Heart right ventricle (tissue), 16 donors: ENCODE results near the gene SDHC. TPM values are rescaled to one million over a fixed set of nuclear protein-coding genes. Genes with fewer than 3 reads are reported as not detected.

Experiments
- ATAC-seq, 8 donors: fragments of 200-7000 bp; cut with Tn5 transposase; one replicate each; pipeline ENCODE4 v1.9.1; 2020; ENCODE audit warnings: mild to moderate bottlenecking in 8 of 8, moderate library complexity in 8 of 8, moderate number of reproducible peaks in 1 of 8
- DNase-seq, 2 donors: peaks; one replicate each; pipeline ENCODE4 v3.0.0-alpha.2; 2020
- H3K27ac ChIP-seq, 10 donors: fragments of 200-600 bp; sonication (generic) in 2 of 10; one replicate each; pipeline versions ENCODE4 v1.5.0 to v1.8.0; 2020 to 2022; ENCODE audit warnings: mild to moderate bottlenecking in 3 of 10
- H3K27me3 ChIP-seq, 7 donors: fragments of 200-600 bp; one replicate each; pipeline ENCODE4 v1.8.0; 2021 to 2022; ENCODE audit warnings: mild to moderate bottlenecking in 2 of 7
- H3K36me3 ChIP-seq, 9 donors: fragments of 200-600 bp; sonication (generic) in 1 of 9; one replicate each; pipeline versions ENCODE4 v1.5.0 to v1.8.0; 2020 to 2022; ENCODE audit warnings: mild to moderate bottlenecking in 2 of 9
- H3K4me1 ChIP-seq, 9 donors: fragments of 200-600 bp; sonication (generic) in 1 of 9; one replicate each; pipeline versions ENCODE4 v1.5.0 to v1.8.0; 2020 to 2022; ENCODE audit warnings: mild to moderate bottlenecking in 4 of 9
- H3K4me3 ChIP-seq, 10 donors: fragments of 200-600 bp; sonication (generic) in 2 of 10; one replicate each; pipeline versions ENCODE4 v1.5.0 to v1.8.0; 2020 to 2022; ENCODE audit warnings: mild to moderate bottlenecking in 7 of 10, moderate library complexity in 2 of 10
- H3K9me3 ChIP-seq, 11 donors: fragments of 200-600 bp in 10 of 11; sonication (generic) in 2 of 11; one replicate each; pipeline versions ENCODE4 v1.5.0 to v1.8.0; 2013 to 2022; ENCODE audit warnings: mild to moderate bottlenecking in 2 of 11, control low read depth in 1 of 11, moderate library complexity in 1 of 11
- WGBS, 2 donors: extraction: QIAGEN DNeasy Blood & Tissue Kit; methylation state at CpG; one replicate each; pipeline ENCODE4 v1.1.7; 2013; ENCODE audit warnings: inconsistent platforms in 1 of 2; 5-methylcytosine and 5-hydroxymethylcytosine counted together
- intact Hi-C, 10 donors: fragments of 100-400 bp; cut with DNase I; formaldehyde crosslinking; loops; one replicate each; pipeline versions ENCODE4 v1.11.1 to v1.14.2; 2022
- polyA plus RNA-seq, 2 donors: library from polyadenylated mRNA; stranded (reverse); fragments of 200-250 nt; gene quantifications; one replicate each; pipeline ENCODE4 v1.2.3, GENCODE V29; 2013
- total RNA-seq, 10 donors: library from RNA; stranded (reverse); fragmentation: NEBNext Ultra II Directional in 3 of 10; extraction: Animal tissue kit (Norgen Biotek cat#: 25700) in 3 of 10; gene quantifications; one replicate each; pipeline versions ENCODE4 v1.2.1 to v1.2.4, GENCODE V29; 2021 to 2023
- TF ChIP-seq, protein P1 (sequence below), 9 donors: fragments of 200-600 bp; sonication (generic) in 2 of 9; IDR thresholded peaks; one replicate each; pipeline versions ENCODE4 v1.5.0 to v1.8.0; 2021 to 2022; ENCODE audit warnings: antibody characterized with exemption in 9 of 9, mild to moderate bottlenecking in 5 of 9, moderate library complexity in 1 of 9
- donor health status: Arrhythmogenic right ventricular cardiomyopathy.
- donor health status: ischemic (EF 13 %, LVEDD 7.1; RV severe dilation, severe dysfunction).
- donor health status: healthy with polysubstance abuse.
- donor health status: DM: no; HTN: yes; CAD: no.
- donor health status: DM: no; HTN: no; CAD: no.
- donor health status: ischemic (EF 25% LVEDD 6.9; RV normal size, moderate dysfunction).
- donor health status: ischemic (EF 25% LVEDD 5.7; RV mildly dilated, moderate dysfunction).
- donor health status: healthy.
- donor health status: DM: yes; HTN: yes; CAD: no.
- donor health status: Ischemic cardiomyopathy.
- donor health status: ischemic (EF 35%, LVEDD 5.7; RV mildly dilated, moderate dysfunction).
- donor health status: nonischemic (EF 11% LVEDD 7.7; RV severe dilation, severe dysfunction).
- donor health status: DM: yes; HTN: yes; CAD: no.
- donor health status: PGD.
- donor health status: ischemic (EF 29% LVEDD 5.4; RV normal size, mild dysfunction).
- donor health status: nonischemic (EF 23%, LVEDD 6.1; RV moderate dilation, normal function).

SDHC gene
- total and polyA plus RNA-seq, 12 donors, result 18.1 to 459 (median 397) TPM

DNA sequence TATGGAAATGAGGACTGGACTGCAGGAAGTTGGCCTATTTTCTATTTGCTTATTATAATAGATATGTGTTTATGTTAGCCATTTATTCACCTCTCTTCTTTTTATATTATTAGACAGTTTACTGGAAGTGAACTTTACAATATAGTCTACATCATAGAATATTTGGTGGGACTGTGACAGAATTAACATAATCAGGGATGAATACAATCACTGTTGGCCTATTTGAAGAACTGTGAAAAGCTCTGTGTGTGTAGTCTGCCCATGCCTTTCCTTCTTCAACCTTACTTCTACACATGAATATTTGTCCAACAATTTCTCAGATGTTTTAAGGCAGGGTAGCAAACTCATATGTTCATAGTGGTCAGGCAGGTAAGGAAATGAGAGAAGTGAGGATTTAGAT lies 16.8 kb upstream of the SDHC start:
- H3K9me3 ChIP-seq, result no peaks in the 10 kb centered on the region
- H3K4me3 ChIP-seq, result no peak overlapping the region
- intact Hi-C loops, result no loop called here
- TF ChIP-seq, protein P1, sequence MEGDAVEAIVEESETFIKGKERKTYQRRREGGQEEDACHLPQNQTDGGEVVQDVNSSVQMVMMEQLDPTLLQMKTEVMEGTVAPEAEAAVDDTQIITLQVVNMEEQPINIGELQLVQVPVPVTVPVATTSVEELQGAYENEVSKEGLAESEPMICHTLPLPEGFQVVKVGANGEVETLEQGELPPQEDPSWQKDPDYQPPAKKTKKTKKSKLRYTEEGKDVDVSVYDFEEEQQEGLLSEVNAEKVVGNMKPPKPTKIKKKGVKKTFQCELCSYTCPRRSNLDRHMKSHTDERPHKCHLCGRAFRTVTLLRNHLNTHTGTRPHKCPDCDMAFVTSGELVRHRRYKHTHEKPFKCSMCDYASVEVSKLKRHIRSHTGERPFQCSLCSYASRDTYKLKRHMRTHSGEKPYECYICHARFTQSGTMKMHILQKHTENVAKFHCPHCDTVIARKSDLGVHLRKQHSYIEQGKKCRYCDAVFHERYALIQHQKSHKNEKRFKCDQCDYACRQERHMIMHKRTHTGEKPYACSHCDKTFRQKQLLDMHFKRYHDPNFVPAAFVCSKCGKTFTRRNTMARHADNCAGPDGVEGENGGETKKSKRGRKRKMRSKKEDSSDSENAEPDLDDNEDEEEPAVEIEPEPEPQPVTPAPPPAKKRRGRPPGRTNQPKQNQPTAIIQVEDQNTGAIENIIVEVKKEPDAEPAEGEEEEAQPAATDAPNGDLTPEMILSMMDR (IDR thresholded peaks at IDR 0.05), result no peak
- H3K27ac ChIP-seq, result no peak overlapping the region
- DNase-seq, result no peak
- H3K27me3 ChIP-seq, result no peaks in the 10 kb centered on the region
- H3K36me3 ChIP-seq, result no peaks in the 10 kb centered on the region
- H3K4me1 ChIP-seq, result peaks cover 0 to 18% (median 0%) of the 10 kb centered on the region in 9 donors
- ATAC-seq, result no peak

DNA sequence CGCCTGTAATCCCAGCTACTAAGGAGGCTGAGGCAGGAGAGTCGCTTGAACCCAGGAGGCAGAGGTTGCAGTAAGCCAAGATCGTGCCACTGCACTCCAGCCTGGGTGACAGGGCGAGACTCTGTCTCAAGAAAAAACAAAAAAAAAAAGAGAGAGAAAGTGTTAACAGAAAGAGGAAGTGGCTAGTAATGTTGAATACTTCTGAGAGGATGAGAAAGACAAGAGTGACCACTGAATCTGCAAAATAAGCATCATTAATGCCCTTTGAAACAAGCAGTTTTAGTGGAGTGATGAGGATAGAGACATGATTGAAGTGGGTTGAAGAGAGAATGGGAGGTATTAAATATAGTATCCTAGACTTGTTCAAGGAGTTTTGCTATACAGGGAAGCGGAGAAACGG lies 16.1 kb upstream of the SDHC start:
- TF ChIP-seq, protein P1 (IDR thresholded peaks at IDR 0.05), result no peak
- Histone ChIP-seq H3K36me3 (peaks cover 0 to 3% (median 0%) of the 10 kb centered on the region in 9 donors), H3K27me3 (no peaks in the 10 kb centered on the region), H3K27ac (no peak overlapping the region), H3K9me3 (no peaks in the 10 kb centered on the region), H3K4me3 (no peak overlapping the region), H3K4me1 (peaks cover 0 to 23% (median 0%) of the 10 kb centered on the region in 9 donors)
- 91 to 92% methylated on average over 6 of the region's 6 CpGs for WGBS, 2 donors
- intact Hi-C loops, result no loop called here
- DNase-seq (no peak), ATAC-seq (no peak)

DNA sequence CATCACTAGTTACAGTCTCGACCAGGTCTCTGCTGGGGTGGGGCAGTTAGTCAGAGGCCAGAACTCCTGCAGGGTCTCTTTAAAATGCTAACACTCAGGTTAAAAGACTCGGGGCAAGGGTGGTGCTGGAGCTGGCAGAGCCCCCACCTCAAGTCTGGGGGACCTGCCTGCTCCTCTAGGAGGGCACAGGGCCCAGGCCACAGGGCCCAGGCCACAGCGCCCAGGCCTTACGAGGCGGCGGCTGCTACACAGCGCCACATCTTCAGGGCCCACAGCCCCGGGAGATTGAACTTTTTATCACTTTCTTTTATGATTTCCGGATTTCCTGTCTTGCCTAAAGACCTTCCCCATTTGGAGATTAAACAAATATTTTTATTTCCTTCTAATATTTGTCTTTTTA lies 14.8 kb upstream of the SDHC start:
- H3K4me3 ChIP-seq, result no peak overlapping the region
- no peak for ATAC-seq
- peaks cover 0 to 35% (median 0%) of the 10 kb centered on the region in 9 donors for H3K4me1 ChIP-seq
- intact Hi-C loops, result no loop called here
- no peaks in the 10 kb centered on the region for H3K9me3 ChIP-seq
- H3K27ac ChIP-seq, result no peak overlapping the region
- DNase-seq, result no peak
- no peaks in the 10 kb centered on the region for H3K27me3 ChIP-seq
- 76 to 81% methylated on average over 9 of the region's 9 CpGs for WGBS, 2 donors
- TF ChIP-seq, protein P1 (IDR thresholded peaks at IDR 0.05), result no peak
- H3K36me3 ChIP-seq, result peaks cover 0 to 14% (median 0%) of the 10 kb centered on the region in 9 donors

DNA sequence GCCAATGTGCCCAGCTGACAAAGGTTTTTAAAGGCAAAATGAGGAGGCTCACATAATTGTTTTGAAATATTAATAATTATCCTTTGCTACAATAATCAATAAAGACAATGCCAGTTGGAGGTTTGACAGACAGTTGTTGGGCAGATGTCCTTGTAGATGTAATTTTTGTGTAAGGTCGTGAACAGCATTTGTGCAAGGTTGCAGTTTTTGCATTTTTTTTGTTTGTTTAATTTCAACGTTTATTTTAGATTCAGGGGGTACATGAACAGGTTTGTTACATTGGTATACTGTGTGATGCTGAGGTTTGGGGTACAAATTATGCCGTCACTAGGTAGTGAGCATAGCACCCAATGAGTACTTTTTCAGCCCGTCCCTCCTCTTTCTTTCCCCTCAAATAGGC lies 13.7 kb upstream of the SDHC start:
- TF ChIP-seq, protein P1 (IDR thresholded peaks at IDR 0.05), result no peak
- intact Hi-C loops, result no loop called here
- Histone ChIP-seq H3K9me3 (no peaks in the 10 kb centered on the region), H3K27ac (no peak overlapping the region), H3K27me3 (no peaks in the 10 kb centered on the region), H3K4me3 (no peak overlapping the region), H3K4me1 (peaks cover 0 to 45% (median 9%) of the 10 kb centered on the region in 9 donors), H3K36me3 (peaks cover 0 to 14% (median 0%) of the 10 kb centered on the region in 9 donors)
- ATAC-seq, result no peak
- DNase-seq, result no peak
- 84 to 92% methylated on average over 4 of the region's 4 CpGs for WGBS, 2 donors
